ENCODE data around the gene STXBP4.

DNA sequence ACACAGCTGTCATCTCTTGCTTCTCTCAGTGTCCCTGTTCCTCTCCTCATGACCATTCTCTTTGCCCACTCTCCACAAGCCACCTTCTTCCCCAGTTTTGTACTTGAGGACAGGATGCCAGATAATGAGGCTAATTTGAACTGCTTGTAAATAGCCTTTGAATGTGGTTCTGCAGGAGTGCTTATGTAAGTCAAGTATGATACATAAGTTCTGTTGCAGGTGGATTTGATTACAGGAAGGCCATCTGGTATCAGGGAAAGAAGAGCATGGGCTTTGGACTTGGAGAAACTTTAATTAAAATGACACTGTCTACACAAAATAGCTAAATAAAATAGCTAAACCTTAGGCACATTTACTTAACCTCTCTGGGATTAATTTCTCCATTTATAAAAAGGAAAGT, 176.0 kb downstream of the STXBP4 start:
- TF ChIP-seq, protein P1, sequence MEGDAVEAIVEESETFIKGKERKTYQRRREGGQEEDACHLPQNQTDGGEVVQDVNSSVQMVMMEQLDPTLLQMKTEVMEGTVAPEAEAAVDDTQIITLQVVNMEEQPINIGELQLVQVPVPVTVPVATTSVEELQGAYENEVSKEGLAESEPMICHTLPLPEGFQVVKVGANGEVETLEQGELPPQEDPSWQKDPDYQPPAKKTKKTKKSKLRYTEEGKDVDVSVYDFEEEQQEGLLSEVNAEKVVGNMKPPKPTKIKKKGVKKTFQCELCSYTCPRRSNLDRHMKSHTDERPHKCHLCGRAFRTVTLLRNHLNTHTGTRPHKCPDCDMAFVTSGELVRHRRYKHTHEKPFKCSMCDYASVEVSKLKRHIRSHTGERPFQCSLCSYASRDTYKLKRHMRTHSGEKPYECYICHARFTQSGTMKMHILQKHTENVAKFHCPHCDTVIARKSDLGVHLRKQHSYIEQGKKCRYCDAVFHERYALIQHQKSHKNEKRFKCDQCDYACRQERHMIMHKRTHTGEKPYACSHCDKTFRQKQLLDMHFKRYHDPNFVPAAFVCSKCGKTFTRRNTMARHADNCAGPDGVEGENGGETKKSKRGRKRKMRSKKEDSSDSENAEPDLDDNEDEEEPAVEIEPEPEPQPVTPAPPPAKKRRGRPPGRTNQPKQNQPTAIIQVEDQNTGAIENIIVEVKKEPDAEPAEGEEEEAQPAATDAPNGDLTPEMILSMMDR (conservative IDR thresholded peaks at IDR 0.05; ENCODE audit: low read length), result no peak
- no peak for TF ChIP-seq EZH2phosphoT487 (IDR thresholded peaks at IDR 0.05; ENCODE audit: borderline replicate concordance, low read depth, low read length)

All from OCI-LY7 (cell line).